ENCODE data around the gene PDE4D.
A peak's percentile ranks its signal among the peaks of the same experiment; 100 is the strongest.

PDE4D gene

DNA sequence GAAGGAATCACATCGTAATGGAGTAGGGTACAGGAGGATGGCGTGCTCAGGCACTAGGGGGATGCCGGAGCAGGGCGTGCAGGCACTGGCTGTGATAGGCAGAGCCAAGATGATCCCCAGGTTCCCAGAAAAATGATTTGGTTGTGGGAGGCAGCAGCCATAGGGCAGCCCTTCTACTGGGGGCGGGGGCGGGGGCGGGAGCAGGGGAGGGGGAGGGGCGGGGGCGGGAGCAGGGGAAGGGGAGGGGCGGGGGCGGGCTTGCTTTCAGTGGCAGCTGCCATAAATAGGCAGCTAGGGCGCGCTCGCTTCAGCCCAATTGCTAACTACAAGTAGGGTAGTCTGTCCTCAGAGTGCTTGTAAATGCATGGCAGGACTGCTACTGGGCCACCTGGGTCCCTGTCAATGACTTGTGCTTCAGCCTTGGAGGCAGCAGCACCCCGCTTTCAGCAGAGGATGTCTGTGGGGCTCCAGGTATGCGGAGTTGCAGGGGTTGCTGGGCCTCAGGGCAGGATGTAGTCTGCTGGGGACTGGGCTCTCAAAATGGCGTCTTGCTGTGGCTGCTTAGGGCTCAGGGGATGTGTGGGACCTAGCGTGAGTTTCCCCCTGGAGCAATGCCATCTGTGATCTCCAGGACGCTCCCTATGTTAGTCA is 956.4 kb downstream of the PDE4D start:
- DNase-seq = no peak

DNA sequence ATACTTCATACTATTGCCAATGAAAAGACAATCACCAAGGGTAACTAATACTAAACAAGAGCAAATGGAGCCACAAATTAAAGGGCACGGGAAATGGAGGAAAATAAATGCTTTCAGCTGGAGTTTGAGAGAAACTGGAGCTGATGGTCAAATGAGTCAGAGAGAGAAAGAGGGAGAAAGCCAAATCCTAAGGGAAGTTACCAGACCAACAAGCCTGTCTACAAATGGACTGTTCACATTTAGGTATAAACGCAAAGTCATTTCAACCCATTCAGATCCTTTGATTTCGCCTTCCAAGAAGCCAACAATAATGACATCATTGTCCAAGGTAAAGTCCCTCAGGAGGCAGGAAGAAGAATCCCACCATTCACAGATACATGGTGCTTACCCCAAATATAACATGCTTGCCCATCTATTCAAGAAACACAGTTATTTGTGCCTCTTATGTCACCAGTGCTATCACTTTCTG is 958.9 kb downstream of the PDE4D start:
- DNase-seq = no peak

DNA sequence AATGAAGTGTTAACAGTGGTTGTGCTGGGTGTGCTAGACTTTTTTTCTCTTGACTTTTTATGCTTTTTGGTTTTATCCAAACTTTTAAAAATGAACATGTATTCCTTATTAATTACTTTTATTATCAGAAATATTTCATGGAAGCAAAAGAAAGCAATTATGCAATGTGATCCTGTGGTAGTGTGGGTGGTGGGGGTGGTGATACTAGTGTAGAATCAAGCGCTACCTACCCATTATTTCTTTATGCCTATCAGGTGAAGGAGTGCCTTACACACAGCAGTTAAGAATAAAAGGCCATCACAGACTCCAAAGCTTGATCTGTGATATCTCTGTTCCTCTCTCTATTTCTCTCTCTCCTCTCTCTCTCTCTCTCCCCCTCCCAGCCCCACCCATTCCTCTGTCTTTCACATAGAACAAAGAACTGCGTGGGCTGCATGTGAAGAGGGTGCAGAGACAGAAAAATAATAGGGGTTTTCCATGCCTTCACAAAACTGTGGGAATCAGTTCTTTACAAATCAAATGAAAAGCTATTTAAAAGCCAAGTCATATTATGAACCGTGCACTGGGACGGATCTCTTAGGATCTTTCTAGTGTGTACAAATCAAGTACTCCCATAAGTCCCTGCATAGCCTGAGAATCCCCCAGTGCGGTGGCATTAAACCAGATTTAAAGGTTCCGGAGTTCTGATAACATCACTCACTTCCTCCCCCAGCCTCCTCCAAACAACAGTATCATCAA is 959.5 kb downstream of the PDE4D start:
- DNase-seq = peak; percentile 13 to 15

DNA sequence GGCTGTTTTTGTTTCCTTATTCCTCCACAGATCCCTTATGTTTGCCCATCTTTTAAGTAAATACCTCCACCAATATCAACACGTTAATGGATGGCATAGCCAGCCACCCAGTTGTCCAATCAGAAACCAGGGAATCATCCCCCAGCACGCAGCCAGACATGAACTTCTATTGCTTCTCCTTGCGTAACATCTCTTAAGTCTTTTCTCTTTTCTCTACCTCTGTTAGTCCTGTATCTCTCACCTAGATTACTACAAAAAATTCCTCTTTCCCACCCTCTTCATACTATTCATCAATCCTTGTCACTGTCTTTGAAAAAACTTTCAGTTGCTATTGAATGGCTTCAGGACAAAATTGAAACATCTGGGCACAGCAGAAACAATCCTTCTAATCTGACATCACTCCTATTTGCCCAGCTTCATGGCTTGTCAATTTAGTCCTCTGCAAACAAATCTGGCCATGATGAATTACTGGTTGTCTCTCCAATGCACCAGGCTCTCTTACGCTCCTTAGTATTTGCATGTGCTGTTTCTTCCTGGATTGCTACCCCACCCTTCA is 961.4 kb downstream of the PDE4D start:
- no peak for DNase-seq

DNA sequence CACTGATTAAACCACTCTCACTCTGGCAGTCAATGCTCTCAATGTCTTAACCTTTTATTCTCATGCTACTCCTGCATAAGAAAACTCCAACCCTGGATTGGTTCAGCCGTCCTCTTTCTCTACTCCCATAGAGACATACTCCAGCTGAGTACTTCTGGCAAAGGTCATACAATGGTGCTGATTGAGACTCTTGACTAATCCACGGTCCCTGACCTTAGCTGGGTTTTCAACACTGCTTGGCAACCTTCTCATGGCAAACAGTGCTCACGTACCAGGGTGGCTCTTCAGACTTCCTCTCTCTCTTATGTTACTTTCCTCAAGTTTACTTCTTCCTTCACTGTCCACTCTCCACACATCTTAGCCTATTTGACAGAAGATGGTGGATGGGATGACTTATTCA is 963.0 kb downstream of the PDE4D start:
- DNase-seq = no peak

DNA sequence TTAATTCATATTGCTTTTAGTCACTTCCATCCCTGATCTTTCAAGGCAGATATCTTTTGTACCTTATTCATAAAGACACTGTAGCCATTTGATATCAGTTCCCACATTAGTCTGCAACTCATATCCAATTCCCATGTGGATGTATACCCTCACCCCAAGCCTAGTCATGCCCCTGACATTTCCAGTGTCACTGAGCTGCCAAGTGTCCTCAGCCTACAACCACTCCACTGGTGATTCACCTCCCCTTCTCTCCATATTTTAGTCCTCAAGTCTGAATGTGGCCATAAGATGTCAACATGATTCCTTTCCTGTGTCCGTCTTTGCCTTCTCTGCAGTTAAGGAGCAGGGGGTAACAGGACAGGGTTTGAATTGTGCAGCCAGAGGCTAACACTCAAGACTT is 963.8 kb downstream of the PDE4D start:
- no peak for DNase-seq

DNA sequence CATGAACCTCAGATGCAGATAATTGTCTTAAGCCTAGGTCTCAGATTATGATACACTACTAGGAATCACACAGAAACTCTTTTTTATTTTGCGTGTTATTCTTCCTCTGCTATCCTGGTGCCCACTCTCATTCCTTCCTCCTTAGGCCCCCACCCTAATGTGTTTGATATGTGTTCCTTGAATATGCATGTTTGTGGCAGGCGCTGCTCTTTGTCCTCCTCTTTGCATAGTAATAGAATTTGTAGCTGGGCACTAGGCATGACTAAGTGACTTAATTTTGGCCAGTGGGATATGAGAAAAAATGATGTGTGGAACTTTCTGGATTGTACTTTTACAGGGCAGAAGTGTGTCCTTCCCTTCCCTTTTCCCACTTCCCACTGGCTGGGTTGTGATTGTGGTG is 965.6 kb downstream of the PDE4D start:
- no peak for DNase-seq

DNA sequence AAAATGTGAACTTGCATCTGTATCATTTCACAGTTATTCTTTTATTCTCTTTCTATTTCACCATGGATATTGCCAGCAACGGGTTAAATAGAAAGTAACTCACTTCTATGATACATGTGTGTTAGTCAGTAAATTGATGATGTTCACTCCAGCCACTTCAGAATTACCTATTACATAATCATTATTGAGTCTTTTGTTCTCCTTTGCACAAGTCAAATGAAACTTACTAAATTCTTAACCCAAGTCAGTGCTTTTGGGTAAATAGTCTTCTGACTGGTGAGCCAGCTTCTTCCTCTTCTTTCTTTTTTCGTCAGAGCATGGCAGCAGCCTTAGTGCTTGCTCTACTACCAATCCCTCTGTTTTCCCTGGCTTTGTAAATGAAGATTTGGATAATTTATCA is 966.3 kb downstream of the PDE4D start:
- no peak for DNase-seq

DNA sequence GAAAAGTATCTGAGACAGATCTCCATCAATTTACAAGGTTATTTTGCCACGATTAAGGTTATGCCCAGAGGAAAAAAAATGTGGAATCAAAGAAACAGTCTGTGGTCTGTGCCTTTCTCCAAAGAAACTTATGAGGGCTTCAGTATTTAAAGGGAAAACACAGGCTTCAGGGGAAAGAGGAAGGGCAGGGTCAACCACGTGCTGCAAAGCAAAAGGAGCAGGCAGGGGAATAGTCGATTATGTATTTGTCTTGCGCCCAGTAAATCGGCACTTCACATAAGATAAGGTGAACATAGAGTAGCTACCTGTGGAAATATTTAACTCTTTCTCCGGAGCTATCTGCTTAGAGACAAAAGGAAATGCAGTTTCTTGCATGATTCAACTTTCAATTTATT is 967.0 kb downstream of the PDE4D start:
- DNase-seq = no peak

DNA sequence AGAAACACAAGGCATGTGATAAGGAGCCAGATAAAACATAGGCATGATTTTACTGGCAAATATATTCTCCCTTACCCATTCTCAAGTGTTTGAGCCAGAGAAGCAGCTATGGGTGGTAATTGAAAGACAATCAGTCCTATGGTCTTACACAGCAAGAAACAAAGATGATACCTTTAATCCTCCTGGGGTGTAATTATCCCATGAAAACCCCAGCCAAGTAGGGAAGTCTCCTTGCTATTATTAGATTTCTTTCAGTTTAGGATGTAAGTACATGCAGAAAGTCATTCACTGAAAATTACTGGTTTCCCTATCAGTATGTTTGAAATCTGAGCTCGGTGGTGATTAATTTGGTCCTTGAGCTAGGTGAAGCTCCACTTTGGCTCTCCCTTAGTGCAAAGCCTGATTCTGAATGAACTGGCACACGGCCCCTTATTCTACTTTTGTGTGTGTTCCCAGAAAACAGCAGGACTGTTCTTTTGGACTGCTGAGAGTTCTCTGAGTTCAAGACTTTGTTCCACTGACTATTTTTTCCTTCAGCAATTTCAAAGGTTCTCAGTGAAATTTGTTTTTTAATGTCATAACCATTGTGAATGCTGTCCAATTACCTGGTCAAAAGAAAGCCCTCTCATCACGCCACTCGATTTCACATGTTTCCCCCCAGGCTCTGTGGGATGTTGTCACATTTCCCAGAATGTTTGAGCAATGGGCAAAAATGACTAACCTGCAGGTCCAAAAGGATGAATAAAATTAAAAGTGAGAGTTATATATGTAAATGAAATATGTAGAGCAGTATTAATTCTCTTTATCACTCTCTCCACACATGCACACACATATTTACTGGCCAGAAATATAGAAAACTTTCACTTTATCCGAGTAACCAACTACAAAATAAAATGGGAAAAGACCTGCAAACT is 967.6 kb downstream of the PDE4D start:
- no peak for DNase-seq

DNA sequence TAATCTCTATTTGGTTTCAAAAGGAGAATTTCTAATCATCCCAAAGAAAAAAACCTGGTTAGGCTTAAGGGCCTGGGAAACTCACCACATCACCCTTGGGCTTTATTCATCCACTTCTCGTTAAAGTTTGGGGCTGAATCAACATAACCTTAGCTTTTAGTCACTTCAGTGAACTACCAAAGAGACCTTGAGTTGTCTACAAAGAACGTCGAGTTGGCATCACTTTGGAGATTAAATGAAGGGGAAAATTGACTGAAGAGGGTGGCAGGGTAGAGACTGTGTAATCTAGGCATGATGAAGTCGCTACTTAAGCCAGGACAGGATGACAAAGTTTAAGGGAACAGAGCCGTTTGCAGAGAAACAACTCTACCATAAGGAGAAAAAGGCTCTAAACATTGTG is 969.2 kb downstream of the PDE4D start:
- no peak for DNase-seq

DNA sequence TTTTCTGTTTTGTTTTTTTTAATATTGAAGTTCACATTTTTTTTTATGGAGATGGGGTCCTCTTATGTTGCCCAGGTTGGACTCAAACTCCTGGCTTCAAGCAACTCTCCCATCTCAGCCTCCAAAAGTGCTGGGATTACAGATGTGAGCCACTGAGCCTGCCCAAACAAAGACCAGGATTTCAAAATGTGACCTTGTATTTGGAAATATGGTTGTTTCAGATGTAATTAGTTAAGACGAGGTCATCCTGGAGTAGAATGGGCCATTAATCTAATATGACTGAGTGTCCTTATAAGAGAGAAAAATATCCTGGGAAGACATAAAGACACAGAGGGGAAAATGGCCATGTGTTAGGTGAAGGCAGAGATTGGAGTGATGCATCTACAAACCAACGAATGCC is 970.2 kb downstream of the PDE4D start:
- DNase-seq = no peak

DNA sequence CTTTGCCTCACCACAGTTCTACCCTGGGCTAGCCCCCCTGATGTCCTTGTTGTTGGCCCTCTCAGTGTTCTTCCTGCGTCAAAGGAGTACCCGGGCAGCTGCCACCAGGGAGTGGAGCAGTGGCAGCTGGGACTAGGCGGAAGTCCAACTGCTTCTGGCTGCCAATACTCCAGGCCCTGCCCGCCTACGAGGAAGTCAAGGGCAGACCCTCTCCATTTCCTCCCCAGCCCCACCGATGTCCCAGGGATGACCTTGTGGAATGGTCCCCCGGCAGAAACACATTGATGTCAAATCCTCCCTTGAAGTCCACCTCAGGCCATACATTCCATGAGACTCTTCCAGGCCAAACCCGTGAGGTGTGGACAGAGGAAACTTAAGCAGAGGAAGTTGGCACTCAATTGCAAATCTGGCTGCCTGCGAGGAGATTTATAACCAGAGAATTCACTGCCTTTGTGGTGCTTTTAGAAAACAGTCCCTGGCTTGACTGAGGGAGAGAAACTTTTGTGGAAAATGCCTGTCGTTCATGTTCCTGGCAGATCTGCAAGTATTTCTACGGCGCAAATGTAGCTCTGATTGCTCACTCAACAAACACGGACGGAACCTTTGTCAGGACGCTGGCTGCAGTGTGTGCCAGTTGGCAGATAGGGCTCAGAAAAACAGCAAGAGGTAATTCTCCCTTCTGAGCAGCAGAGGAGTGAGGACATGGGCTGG is 970.9 kb downstream of the PDE4D start:
- DNase-seq = no peak

DNA sequence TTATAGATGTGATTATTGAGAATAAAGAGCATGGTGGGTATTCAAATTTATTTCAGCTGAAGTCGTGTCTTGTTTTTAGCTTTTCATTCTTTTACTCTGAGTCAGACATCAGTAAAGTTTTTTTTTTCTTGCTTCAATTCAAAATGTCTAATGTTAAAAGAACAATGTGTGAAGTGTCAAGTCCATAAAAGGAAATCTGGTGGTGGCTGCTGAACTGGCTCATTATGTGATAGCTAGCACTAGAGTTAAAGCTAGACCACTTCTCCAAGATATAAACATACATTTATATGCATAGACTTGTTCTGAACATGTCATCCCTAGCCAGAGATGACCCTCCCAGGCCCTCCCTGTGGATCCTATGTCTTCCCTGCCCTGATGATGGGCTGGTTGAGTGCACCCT is 972.4 kb downstream of the PDE4D start:
- DNase-seq = no peak

DNA sequence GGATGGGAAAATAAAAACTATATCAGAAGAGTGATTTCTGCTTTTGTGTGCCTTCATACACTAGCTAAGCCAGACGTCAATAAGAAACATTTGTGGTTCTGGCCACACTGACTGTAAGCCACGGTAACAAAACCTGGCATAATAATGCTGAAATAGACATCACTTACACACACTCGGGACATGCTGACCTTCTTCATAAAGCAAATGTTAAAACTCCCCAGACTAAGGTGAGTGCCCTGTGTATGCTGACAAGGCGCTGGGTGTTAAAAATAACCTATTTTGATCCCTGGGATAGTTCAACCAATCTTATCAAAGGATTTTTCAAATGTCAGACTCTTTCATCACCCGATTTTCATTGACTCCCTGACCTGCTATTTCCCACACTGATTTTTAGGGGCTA is 973.7 kb downstream of the PDE4D start:
- no peak for DNase-seq
